ENCODE measurements around the gene TTLL13.
A peak's percentile ranks its signal among the peaks of the same experiment; 100 is the strongest.
"Not testable (repeated sequence)": the region's sequence is repeated elsewhere in the genome, so short reads cannot be mapped to it uniquely, and the experiment has no call there.

Gene TTLL13

GRCh38 chr15:90240856-90241255 lies 8.5 kb upstream of the TTLL13 start:
- no peak for DNase-seq

- DNase-seq: no peak
Measured at GRCh38 chr15:90241343-90242192, 7.8 kb upstream of the TTLL13 start.

GRCh38 chr15:90243943-90244639 lies 5.3 kb upstream of the TTLL13 start:
- DNase-seq: no peak

GRCh38 chr15:90248789-90249202 lies 560 bp upstream of the TTLL13 start:
- DNase-seq: no peak

- DNase-seq: no peak
Measured at GRCh38 chr15:90257776-90258175, 8.4 kb downstream of the TTLL13 start.

- DNase-seq: no peak
Measured at GRCh38 chr15:90259524-90259923, 10.2 kb downstream of the TTLL13 start.

GRCh38 chr15:90260731-90261130 lies 11.4 kb downstream of the TTLL13 start:
- DNase-seq: not testable (repeated sequence)

GRCh38 chr15:90261811-90262210 lies 12.5 kb downstream of the TTLL13 start:
- DNase-seq: no peak

- DNase-seq: no peak
Measured at GRCh38 chr15:90262426-90262825, 13.1 kb downstream of the TTLL13 start.

- peak; percentile 26 for DNase-seq
Measured at GRCh38 chr15:90264671-90265070, 15.3 kb downstream of the TTLL13 start.

- peak; percentile 93 for DNase-seq
Measured at GRCh38 chr15:90265271-90266060, 16.1 kb downstream of the TTLL13 start, which contains the start of gene NGRN. Gene NGRN, plus strand, starts transcription at chr15:90265672. Its CDS starts 41 bp downstream, at chr15:90265713.

- peak; percentile 59 for DNase-seq
Measured at GRCh38 chr15:90266061-90266431, 16.7 kb downstream of the TTLL13 start.

GRCh38 chr15:90266485-90266884 lies 17.1 kb downstream of the TTLL13 start:
- DNase-seq: no peak

GRCh38 chr15:90268415-90268814 lies 19.1 kb downstream of the TTLL13 start:
- no peak for DNase-seq

GRCh38 chr15:90270502-90271150 lies 21.3 kb downstream of the TTLL13 start:
- DNase-seq: no peak

GRCh38 chr15:90271459-90272166 lies 22.3 kb downstream of the TTLL13 start:
- no peak for DNase-seq

- not testable (repeated sequence) for DNase-seq
Measured at GRCh38 chr15:90278467-90278866, 29.1 kb downstream of the TTLL13 start.

- not testable (repeated sequence) for DNase-seq
Measured at GRCh38 chr15:90280743-90281142, 31.4 kb downstream of the TTLL13 start.

GRCh38 chr15:90281637-90282036 lies 32.3 kb downstream of the TTLL13 start:
- not testable (repeated sequence) for DNase-seq

- peak; percentile 59 for DNase-seq
Measured at GRCh38 chr15:90286678-90287077, 37.3 kb downstream of the TTLL13 start.

- DNase-seq: no peak
Measured at GRCh38 chr15:90287101-90287500, 37.7 kb downstream of the TTLL13 start.

GRCh38 chr15:90287946-90288345 lies 38.6 kb downstream of the TTLL13 start:
- no peak for DNase-seq
